GM21528 (cell line): Measurements from ENCODE around the gene ARID3A.
A peak's percentile ranks its signal among the peaks of the same experiment; 100 is the strongest.
"Not testable (repeated sequence)": the region's sequence is repeated elsewhere in the genome, so short reads cannot be mapped to it uniquely, and the experiment has no call there.

Experiments
- ATAC-seq: cut with Tn5 transposase; IDR thresholded peaks from one replicate; pipeline ENCODE4 v1.9.1; 2021; ENCODE audit warnings: mild to moderate bottlenecking, moderate library complexity; ENCODE audit not compliant: unreplicated experiment, low FRiP score

The ARID3A gene, protein sequence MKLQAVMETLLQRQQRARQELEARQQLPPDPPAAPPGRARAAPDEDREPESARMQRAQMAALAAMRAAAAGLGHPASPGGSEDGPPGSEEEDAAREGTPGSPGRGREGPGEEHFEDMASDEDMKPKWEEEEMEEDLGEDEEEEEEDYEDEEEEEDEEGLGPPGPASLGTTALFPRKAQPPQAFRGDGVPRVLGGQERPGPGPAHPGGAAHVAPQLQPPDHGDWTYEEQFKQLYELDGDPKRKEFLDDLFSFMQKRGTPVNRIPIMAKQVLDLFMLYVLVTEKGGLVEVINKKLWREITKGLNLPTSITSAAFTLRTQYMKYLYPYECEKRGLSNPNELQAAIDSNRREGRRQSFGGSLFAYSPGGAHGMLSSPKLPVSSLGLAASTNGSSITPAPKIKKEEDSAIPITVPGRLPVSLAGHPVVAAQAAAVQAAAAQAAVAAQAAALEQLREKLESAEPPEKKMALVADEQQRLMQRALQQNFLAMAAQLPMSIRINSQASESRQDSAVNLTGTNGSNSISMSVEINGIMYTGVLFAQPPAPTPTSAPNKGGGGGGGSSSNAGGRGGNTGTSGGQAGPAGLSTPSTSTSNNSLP

DNA sequence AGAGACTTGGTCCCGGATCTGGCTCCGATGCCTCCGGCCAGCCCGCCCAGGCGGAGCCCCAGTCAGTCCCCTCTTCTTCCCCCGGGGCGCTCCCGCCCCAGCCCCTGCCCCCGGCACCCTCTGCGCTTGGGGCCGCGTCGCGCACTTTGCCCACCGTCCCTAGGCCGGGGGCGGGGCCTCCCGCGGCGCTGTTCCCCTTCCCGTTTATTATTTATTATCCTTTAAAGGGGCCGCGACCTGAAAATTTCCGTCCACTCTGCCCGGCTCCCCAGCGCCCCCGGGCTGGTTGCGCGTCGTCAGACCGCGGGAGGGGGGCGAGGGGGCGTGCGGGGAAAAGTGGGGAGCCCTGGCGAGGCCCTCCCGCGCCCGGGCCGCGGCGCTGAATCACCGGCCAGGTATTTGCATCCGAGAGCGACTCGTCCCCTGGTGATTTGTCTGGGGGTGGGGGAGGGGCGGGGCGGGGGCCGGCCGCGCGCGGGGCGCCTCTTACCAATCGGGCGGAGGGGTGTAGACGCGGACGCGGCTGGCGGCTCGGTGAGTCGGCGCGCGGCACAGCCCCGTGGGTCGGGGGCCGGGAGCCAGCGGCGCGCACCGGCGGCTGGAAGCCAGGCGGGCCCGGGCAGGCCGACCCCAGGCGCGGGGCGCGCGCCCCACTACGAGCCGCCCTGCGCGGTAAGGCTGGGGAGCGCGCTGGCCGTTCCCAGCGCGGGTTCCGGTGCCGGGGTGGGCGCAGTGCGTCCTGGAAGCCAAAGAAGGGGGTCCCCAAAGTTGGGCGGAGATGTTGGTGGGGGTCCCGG lies at the start of gene ARID3A:
TSS of gene ARID3A (plus strand) at position 510 of the 797 bp plus-strand sequence. CDS start 3,494 bp downstream, outside the sequence.
- ATAC-seq, result peak; percentile 53

DNA sequence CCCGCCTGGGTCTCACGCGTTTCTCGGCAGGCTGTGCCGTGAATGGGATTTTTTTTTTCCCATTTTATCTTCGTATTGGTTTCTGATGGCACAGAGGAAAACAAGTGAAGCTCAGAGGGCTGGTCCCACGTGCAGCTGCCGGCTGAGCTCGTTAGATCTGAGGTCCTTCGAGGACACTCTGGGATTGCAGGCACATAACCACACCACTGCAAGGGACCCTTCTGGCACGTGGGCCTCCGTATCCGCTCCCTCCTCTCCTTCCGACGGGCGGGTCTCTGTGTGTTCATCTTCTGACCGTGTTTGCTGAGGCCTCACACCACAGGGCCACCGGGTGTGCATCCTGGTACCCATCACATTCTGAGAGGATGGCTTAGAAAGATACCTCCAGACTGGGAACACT lies 49.7 kb upstream of the ARID3A start:
- ATAC-seq, result no peak

DNA sequence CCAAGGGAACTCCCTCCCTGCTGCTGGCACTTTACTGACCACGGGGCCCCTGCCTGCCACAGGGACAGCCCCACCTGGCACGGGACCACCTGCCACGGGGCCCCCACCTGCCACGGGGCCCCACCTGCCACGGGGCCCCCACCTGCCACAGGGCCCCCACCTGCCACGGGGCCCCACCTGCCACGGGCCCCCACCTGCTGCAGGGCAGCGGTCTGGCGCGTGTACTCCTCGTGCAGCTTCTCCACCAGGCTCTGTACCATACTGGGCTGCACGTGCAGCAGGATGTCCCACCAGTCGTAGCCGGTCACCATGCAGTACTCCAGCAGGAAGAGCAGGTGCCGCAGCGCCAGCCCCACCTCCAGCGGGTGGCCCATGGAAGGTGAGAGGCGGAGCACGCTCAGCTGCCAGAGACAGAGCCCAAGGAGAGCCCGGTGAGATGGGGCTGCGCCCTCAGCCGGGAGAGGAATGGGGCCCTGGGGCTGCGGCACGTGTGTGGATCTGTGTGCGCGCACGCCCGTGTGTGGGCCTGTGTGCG lies 49.0 kb upstream of the ARID3A start:
- no peak for ATAC-seq

DNA sequence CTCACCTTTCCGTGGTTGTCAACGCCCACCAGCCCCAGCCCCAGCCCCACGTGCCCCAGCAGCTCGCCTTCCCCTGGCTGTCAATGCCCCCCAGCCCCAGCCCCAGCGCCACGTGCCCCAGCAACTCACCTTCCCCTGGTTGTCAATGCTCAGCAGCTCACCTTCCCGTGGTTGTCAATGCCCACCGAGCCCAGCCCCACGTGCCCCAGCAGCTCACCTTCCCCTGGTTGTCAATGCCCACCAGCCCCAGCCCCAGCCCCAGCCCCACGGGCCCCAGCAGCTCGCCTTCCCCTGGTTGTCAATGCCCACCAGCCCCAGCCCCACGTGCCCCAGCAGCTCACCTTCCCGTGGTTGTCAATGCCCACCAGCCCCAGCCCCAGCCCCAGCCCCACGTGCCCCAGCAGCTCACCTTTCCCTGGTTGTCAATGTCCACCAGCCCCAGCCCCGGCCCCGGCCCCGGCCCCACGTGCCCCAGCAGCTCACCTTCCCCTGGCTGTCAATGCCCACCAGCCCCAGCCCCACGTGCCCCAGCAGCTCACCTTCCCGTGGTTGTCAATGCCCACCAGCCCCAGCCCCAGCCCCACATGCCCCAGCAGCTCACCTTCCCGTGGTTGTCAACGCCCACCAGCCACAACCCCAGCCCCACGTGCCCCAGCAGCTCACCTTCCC lies 47.7 kb upstream of the ARID3A start:
- ATAC-seq, result not testable (repeated sequence)

DNA sequence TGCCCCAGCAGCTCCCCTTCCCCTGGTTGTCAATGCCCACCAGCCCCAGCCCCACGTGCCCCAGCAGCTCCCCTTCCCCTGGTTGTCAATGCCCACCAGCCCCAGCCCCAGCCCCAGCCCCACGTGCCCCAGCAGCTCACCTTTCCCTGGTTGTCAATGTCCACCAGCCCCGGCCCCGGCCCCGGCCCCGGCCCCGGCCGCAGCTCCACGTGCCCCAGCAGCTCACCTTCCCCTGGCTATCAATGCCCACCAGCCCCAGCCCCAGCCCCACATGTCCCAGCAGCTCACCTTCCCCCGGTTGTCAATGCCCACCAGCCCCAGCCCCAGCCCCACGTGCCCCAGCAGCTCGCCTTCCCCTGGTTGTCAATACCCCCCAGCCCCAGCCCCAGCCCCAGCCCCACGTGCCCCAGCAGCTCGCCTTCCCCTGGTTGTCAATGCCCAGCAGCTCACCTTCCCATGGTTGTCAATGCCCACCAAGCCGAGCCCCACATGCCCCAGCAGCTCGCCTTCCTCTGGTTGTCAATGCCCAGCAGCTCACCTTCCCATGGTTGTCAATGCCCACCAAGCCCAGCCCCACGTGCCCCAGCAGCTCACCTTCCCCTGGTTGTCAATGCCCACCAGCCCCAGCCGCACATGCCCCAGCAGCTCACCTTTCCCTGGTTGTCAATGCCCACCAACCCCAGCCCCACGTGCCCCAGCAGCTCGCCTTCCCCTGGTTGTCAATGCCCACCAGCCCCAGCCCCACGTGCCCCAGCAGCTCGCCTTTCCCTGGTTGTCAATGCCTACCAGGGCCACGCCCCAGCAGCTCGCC lies 46.9 kb upstream of the ARID3A start:
- not testable (repeated sequence) for ATAC-seq

DNA sequence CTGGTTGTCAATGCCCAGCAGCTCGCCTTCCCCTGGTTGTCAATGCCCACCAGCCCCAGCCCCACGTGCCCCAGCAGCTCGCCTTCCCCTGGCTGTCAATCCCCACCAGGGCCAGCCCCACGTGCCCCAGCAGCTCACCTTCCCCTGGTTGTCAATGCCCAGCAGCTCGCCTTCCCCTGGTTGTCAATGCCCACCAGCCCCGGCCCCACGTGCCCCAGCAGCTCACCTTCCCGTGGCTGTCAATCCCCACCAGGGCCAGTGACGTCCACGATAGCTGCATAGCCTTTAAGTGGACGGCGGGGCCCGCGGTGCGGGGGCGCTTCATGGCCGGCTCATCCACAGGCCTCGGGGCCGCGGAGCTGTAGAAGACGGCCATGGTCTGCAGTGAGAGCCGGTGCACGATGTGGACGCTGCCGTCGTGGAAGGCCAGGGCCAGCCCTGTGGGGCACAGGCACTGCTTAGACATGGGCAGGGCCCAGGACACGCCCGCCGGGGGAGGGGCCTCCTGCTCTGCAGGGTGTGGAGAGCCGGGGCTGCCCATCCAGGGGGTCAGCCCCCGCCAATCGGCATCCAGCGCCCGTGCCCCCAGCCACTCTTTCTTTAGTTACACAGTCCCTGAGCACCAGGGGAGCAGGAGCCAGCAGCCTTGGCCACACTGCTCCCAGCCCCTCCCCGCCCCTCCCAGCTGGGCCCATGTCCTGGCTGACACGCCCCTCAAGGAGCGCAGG lies 46.0 kb upstream of the ARID3A start:
- ATAC-seq, result no peak

DNA sequence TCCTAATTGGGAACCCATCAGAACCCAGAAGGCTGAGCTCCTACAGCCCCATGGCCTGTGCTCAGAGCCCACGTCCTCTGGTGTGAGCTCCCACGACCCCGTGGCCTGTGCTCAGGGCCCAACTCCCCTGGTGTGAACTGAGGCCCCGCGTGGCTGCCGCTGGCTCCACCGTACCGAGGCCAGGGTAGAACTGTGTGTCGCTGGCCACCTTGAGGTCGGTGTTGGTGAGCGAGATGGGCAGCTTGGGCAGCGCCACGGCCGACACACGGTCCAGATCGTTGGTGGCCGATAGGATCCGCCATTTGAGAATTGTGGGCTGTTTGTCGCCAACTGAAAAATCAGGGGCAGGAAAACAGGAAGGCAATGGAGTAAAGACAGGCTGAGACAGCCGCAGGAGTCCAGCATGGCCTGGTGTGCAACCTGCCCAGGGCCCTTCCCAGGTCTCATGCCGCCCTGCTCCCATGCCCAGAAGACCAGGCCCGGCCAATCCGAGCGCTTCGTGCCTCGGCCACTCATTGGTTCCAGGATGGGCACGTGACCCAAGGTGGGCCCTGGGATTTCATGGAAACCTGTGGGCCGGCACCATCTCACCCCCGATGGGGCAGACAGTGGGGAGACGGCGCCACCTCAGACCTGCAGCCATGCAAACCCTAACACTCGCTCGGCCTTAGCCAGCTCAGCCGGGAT lies 44.3 kb upstream of the ARID3A start:
- ATAC-seq, result no peak

DNA sequence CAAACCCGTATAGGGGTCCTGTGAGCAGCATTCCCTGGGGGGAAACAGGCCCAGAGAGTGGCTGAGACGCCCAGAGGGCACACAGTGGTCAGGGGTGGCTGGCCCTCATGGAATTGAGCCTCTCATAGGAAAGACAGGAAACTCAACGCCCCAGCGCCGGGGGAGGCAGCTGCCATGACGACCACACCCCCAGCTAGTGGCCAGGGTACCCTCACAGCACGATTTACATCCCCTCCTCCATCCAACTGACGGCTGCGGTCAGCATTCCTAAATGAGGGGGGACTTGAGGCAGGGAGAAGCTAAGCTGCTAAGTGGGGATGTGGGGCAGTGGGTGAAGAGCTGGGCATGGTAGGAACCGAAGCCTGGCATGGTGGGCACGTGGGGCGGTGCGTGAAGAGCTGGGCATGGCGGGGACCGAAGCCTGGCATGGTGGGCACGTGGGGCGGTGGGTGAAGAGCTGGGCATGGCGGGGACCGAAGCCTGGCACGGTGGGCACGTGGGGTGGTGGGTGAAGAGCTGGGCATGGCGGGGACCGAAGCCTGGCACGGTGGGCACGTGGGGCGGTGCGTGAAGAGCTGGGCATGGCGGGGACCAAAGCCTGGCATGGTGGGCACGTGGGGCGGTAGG lies 42.9 kb upstream of the ARID3A start:
- ATAC-seq, result no peak

DNA sequence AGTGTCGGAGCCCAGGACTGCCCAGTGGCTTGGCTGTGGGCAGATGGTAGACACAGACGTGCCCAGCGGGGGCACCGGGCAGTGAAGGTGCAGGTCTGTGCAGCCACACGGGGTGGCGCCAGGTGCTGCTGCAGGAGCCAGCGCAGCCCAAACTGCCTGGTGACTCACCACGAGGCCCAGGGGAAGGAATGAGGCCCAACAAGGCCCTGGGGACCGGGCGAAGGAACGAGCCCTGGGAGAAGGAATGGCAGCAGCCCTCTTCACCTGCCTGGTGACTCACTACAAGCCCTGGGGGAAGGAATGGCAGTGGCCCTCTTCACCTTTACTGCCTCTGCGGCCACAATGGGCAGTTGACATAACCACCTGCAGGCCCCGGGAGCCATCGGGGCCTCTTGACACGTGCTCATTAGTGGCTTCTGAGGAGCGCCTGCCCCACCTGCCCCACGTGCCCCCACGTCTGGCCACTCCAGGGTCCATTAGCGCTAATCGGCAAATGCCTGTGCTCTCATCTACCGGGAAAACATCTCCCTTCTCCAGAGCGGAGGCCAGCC lies 42.1 kb upstream of the ARID3A start:
- ATAC-seq, result no peak

DNA sequence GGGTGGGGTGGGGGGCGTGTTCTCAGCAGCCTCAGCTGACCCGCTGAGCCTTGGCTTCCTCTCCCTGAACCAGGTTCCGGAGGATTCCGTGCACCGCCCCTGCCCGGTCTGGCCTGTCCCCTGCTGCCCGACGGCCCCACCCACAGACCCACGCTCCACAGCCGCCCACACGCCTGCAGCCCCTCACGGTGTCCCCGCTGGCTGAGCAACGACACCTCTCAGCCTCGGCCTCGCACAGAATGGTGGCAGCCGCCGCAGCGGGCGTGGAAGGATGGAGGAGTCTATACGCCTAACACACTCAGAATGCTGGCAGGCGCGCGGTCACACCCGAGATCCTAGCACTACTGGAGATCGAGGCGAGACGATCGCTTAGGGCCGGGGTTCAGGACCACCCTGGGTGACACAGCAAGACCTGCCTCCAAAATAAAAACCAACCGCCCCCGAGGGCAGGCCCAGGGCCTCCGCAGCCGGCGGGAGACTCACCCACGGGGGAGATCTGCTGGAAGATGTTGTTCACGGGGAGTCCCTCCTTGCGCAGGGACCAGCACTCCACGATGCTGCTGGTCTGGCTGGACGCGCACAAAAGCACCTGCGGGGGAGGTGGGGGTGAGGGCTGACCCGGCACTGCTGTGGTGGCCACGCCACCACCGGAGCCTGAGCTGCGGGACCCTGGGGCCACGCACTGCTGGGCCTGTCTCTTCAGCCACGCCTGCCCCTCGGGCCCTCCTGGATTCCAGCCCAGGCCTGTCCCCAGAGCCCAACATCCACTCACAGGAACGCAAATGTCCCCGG lies 41.2 kb upstream of the ARID3A start:
- no peak for ATAC-seq

DNA sequence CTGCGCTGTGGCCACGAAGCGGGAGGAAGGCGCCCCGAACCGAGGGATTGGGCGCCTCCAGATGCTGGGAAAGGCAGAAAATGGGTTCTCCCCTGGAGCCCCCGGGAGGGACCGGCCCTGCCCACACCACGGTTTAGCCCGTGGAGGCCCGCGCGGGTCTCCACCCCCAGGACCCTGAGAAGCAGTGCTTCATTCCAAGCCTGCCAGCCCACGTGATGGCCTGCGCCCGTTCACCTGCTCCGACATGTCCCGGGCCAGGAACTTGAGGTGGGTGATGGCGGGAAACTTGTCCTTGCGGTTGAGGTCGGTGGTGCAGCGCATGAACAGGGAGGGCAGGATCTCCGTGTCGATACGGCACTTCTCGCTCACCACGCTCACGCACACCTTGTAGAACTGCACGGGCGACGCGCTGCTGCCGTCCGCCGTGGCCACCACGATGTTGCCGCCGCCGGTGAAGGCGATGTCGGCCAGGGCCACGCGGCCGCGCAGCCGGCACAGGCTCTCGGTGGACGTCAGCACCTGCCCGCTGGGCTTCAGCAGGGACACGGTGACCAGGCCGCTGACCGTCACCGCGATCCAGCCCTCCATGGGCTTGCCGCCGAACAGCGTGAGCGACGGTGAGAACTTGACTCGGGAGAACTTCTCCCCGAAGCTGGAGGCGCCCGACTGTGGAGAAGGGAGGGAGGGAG lies 40.2 kb upstream of the ARID3A start:
- ATAC-seq, result no peak

DNA sequence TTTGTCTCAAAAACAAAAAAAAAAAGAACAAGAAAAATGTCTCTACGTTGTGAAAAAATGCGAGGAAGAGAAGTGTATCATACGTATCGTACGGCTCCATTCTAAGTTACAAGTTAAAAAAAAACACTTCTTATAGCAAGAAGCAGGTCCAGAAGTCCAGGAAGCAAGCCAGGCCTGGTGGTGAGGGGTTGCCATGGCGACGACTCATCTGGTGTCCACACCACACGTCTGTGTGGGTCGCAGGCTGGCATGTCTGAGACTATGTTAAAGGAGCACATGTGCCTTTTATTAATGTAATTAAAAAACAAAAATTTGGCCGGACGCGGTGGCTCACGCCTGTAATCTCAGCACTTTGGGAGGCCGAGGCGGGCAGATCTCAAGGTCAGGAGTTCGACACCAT lies 38.8 kb upstream of the ARID3A start:
- ATAC-seq, result no peak

DNA sequence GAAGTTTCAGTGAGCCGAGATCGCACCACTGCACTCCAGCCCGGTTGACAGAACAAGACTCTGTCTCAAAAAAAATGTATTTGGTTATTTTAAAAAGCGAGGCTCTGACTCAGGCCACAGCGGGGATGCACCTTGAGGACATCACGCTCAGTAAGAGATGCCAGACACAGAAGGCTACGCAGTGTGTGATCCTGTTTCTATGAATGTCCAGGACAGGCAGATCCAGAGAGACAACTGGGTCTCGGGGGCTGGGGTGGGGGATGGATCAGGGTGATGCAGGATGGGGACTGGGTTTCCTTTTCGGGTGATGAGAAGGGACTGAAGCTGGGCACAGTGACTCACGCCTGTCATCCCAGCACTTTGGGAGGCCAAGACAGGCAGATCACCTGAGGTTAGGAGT lies 38.2 kb upstream of the ARID3A start:
- ATAC-seq, result no peak

DNA sequence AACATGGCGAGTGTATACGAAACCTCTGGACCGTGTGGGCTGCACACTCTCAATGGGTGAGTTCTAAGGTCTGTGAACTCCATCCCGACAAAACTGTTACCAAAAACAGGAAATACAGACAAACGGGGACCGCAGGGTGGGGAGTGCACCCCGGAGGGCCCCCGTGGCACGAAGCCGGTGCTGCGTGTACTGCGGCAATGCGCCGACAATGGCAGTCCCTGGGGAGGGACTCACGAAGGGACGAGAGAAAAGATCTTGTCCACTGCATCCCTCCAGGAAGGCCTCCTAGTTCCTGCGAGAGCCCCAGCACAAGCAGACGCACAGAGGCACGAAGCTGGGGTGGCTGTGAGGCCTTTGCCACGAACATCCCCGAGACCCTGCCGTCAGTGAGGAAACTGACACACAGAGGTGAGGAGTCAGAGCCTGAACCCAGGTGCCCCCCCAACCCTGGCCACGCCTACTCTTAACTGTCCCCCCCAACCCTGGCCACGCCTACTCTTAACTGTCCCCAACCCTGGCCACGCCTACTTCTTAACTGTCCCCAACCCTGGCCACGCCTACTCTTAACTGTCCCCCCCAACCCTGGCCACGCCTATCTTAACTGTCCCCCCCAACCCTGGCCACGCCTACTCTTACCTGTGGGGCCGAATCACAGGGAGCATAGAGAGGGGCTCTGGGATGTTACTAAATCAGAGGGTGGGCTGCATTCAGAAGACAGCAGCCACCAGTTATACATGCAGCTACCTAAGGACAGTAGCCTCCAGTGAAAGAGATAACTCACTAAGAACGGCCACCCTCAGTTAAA lies 37.1 kb upstream of the ARID3A start:
- no peak for ATAC-seq

DNA sequence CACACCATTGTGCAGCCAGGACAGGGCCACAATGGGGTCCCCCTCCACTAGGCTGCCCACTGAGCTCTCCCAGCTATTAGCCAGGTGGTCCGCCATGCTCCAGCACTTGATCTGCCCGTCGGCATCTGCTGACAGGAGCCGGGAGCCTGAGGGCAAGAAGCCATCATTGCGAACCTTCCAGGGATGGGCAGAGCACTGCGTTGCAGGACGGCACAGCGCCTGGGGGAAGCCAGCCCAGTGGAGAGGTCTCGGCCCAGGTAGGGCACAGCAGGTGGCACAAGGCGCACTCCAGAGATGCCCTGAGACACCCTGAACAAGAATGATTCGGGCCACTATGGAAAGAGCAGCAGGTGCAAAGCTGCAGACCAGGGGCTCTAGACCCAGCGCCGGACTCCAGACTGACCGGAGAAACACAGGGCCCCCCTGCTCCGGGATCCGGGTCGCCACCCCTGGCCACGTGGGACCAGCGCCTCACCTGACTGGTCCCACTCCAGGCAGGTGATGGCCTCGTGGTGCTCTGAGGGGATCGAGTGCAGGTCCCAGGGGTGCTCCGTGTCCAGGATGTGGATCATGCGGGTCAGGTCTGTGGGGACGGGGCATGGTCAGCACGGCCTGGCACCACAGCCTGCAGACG lies 36.1 kb upstream of the ARID3A start:
- no peak for ATAC-seq
